Ovary (tissue), 9 donors: ENCODE results near the gene DRAXIN. TPM values are rescaled to one million over a fixed set of nuclear protein-coding genes. Genes with fewer than 3 reads are reported as not detected.
A peak's percentile ranks its signal among the peaks of the same experiment; 100 is the strongest.

ENCODE experiments used
- DNase-seq, 5 donors: peaks; one replicate each; pipeline ENCODE4 v3.0.0-alpha.2; 2019 to 2020
- H3K27ac ChIP-seq, 2 donors: fragments of 200-600 bp; one replicate each; pipeline versions ENCODE4 v1.5.1 to v1.8.0; 2019 to 2022
- H3K27me3 ChIP-seq: fragments of 200-600 bp; one replicate; pipeline ENCODE4 v1.8.0; 2022
- H3K36me3 ChIP-seq: fragments of 200-600 bp; sonication (generic); one replicate; pipeline ENCODE4 v1.5.1; 2019
- H3K4me1 ChIP-seq: one replicate; pipeline ENCODE4 v1.8.1; 2013; ENCODE audit warnings: mild to moderate bottlenecking, moderate library complexity; ENCODE audit not compliant: insufficient read depth
- H3K4me3 ChIP-seq: fragments of 200-600 bp; sonication (generic); one replicate; pipeline ENCODE4 v1.5.1; 2017
- H3K9me3 ChIP-seq, 2 donors: fragments of 200-600 bp in 1 of 2; sonication (generic) in 1 of 2; one replicate each; pipeline versions ENCODE4 v1.5.1 to v1.8.1; 2013 to 2019; ENCODE audit warnings: mild to moderate bottlenecking in 1 of 2, moderate library complexity in 1 of 2
- CTCF ChIP-seq, 3 donors: fragments of 450-650 bp in 2 of 3; fragments of 200-600 bp in 1 of 3; IDR thresholded peaks; one replicate each; pipeline versions ENCODE4 v1.5.1 to v1.8.0; 2016 to 2022; ENCODE audit warnings: antibody characterized with exemption in 3 of 3, mild to moderate bottlenecking in 1 of 3
- EP300 ChIP-seq: sonication (generic); formaldehyde crosslinking; IDR thresholded peaks from one replicate; pipeline ENCODE4 v1.6.1; 2017; ENCODE audit warnings: antibody characterized with exemption
- POLR2A ChIP-seq: fragments of 450-650 bp; IDR thresholded peaks from one replicate; pipeline ENCODE4 v1.6.1; 2017; ENCODE audit warnings: antibody characterized with exemption, mild to moderate bottlenecking, moderate library complexity
- WGBS, 3 donors: extraction: QIAGEN DNeasy Blood & Tissue Kit in 1 of 3; methylation state at CpG; one replicate each; pipeline versions ENCODE4 v1.1.5 to v1.1.7; 2013 to 2017; 5-methylcytosine and 5-hydroxymethylcytosine counted together
- intact Hi-C, 4 donors: fragments of 100-400 bp; cut with DNase I; formaldehyde crosslinking; loops; one replicate each; pipeline versions ENCODE4 v1.11.0 to v1.15.1; 2022 to 2023
- polyA plus RNA-seq, 2 donors: library from polyadenylated mRNA; stranded (reverse); fragments of 200-250 nt in 1 of 2; fragments of 350-450 nt in 1 of 2; fragmentation: Illumina TruSeq in 1 of 2; extraction: RNeasy Lipid Tissue Mini Kit (QIAGEN cat#74804) in 1 of 2; gene quantifications; one replicate each; pipeline ENCODE4 v1.2.3, GENCODE V29; 2013 to 2014
- total RNA-seq, 7 donors: library from RNA; depleted of rRNA in 2 of 7; stranded (reverse); fragments of >200 nt in 2 of 7; fragmentation: NEBNext Ultra II Directional in 3 of 7; extraction: Animal tissue kit (Norgen Biotek cat#: 25700) in 3 of 7; gene quantifications; one replicate each; pipeline versions ENCODE4 v1.1.0 to v1.2.4, GENCODE V29; 2016 to 2023
- donor health status: DM: no; HTN: no; CAD: no; lungs with moderate emphysema.
- donor health status: DM: no; HTN: no; CAD: no.
- donor health status: Bipolar disorder and iron deficiency.
- donor health status: DM: yes; HTN: yes; CAD: no.
- donor health status: DM: no; HTN: no; CAD: no.
- donor health status: DM: yes; HTN: yes; CAD: no.

Gene DRAXIN
- total and polyA plus RNA-seq, 9 donors = under 0.01 to 0.33 (median 0.05) TPM; not detected in 2

GRCh38 chr1:11712285-11712684 lies 20.8 kb downstream of the DRAXIN start:
- H3K27ac ChIP-seq = no peak overlapping the region
- no peaks in the 10 kb centered on the region for H3K27me3 ChIP-seq
- no peaks in the 10 kb centered on the region for H3K9me3 ChIP-seq
- no peaks in the 10 kb centered on the region for H3K36me3 ChIP-seq
- no peak for TF ChIP-seq POLR2A
- TF ChIP-seq CTCF (IDR thresholded peaks at IDR 0.05) = no peak
- no peak for TF ChIP-seq EP300
- no peaks in the 10 kb centered on the region for H3K4me1 ChIP-seq
- no peak for DNase-seq
- intact Hi-C loops = loop anchor here in 1 of 4 donors (10.0 kb wide), 1 partner anchor 57 kb away; the partner anchor contains the start of genes FBXO2 and FBXO44
- H3K4me3 ChIP-seq = no peak overlapping the region
- 86 to 89% (median 89%) methylated on average over 8 of the region's 8 CpGs for WGBS, 3 donors

GRCh38 chr1:11713095-11713494 lies 21.6 kb downstream of the DRAXIN start:
- intact Hi-C loops = loop anchor here in 1 of 4 donors (10.0 kb wide), 1 partner anchor 58 kb away; the partner anchor contains the start of genes FBXO2 and FBXO44
- no peak for TF ChIP-seq POLR2A
- TF ChIP-seq CTCF (IDR thresholded peaks at IDR 0.05) = no peak
- TF ChIP-seq EP300 = no peak
- 75 to 79% (median 78%) methylated on average over 11 of the region's 11 CpGs for WGBS, 3 donors
- H3K4me3 ChIP-seq = no peak overlapping the region
- no peaks in the 10 kb centered on the region for H3K4me1 ChIP-seq
- H3K27me3 ChIP-seq = no peaks in the 10 kb centered on the region
- no peak for DNase-seq
- no peak overlapping the region for H3K27ac ChIP-seq
- no peaks in the 10 kb centered on the region for H3K36me3 ChIP-seq
- no peaks in the 10 kb centered on the region for H3K9me3 ChIP-seq

GRCh38 chr1:11714831-11715575 lies 23.5 kb downstream of the DRAXIN start:
- WGBS, 3 donors = 38 to 50% (median 48%) methylated on average over 21 to 24 of the region's 24 CpGs
- Histone ChIP-seq H3K4me3 (no peak overlapping the region), H3K36me3 (no peaks in the 10 kb centered on the region), H3K4me1 (no peaks in the 10 kb centered on the region), H3K9me3 (no peaks in the 10 kb centered on the region), H3K27me3 (no peaks in the 10 kb centered on the region), H3K27ac (no peak overlapping the region)
- DNase-seq = no peak
- TF ChIP-seq POLR2A (no peak), EP300 (no peak), CTCF (IDR thresholded peaks at IDR 0.05) (no peak)
- intact Hi-C loops = loop anchor here in 3 of 4 donors (5.0 to 10.0 kb wide), 3 partner anchors 33 to 63 kb away; partner anchors contain the start of genes FBXO2 (in 2 of the 3), FBXO44 (in 2 of the 3) and MAD2L2 (in 1 of the 3)

GRCh38 chr1:11719313-11720032 lies 28.0 kb downstream of the DRAXIN start:
- TF ChIP-seq POLR2A = no peak
- TF ChIP-seq CTCF (IDR thresholded peaks at IDR 0.05) = peak; percentile 78 to 88 (median 86)
- no peaks in the 10 kb centered on the region for H3K4me1 ChIP-seq
- no peaks in the 10 kb centered on the region for H3K36me3 ChIP-seq
- intact Hi-C loops = loop anchor here (5.0 to 10.0 kb wide), 4 partner anchors 37 to 67 kb away; partner anchors contain the start of genes FBXO2 (in 2 of the 4), FBXO44 (in 2 of the 4), FBXO6 (in 2 of the 4) and MAD2L2 (in 1 of the 4)
- H3K4me3 ChIP-seq = peak overlapping the region; percentile 10
- no peak overlapping the region for H3K27ac ChIP-seq
- WGBS, 3 donors = 6 to 10% (median 8%) methylated on average over 44 of the region's 44 CpGs
- no peaks in the 10 kb centered on the region for H3K27me3 ChIP-seq
- peak; percentile 78 to 90 (median 88) for DNase-seq
- no peaks in the 10 kb centered on the region for H3K9me3 ChIP-seq
